ENCODE results near the gene TFDP1.

Gene TFDP1

DNA sequence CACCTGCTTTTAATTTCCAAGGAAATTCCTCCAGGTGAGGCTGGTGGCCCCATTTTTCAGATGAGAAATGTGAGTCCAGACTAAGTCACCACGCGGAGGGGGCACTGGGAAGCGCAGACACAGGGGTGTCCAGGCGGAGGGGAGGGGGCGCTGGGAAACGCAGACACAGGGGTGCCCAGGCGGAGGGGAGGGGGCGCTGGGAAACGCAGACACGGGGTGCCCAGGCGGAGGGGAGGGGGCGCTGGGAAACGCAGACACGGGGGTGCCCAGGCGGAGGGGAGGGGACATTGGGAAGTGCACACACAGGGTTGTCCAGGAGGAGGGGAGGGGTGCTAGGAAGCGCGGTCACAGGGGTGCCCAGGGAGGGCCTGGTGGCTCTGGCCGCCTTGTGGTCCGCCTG, 86.0 kb downstream of the TFDP1 start:
- H3K4me1 Mint-ChIP-seq, result peaks cover 5% of the 10 kb centered on the region
- H3K9me3 Mint-ChIP-seq, result no peaks in the 10 kb centered on the region
- H3K4me3 Mint-ChIP-seq, result no peak overlapping the region
- TF ChIP-seq, protein P1, sequence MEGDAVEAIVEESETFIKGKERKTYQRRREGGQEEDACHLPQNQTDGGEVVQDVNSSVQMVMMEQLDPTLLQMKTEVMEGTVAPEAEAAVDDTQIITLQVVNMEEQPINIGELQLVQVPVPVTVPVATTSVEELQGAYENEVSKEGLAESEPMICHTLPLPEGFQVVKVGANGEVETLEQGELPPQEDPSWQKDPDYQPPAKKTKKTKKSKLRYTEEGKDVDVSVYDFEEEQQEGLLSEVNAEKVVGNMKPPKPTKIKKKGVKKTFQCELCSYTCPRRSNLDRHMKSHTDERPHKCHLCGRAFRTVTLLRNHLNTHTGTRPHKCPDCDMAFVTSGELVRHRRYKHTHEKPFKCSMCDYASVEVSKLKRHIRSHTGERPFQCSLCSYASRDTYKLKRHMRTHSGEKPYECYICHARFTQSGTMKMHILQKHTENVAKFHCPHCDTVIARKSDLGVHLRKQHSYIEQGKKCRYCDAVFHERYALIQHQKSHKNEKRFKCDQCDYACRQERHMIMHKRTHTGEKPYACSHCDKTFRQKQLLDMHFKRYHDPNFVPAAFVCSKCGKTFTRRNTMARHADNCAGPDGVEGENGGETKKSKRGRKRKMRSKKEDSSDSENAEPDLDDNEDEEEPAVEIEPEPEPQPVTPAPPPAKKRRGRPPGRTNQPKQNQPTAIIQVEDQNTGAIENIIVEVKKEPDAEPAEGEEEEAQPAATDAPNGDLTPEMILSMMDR (IDR thresholded peaks at IDR 0.05; ENCODE audit: unreplicated experiment in 3 of 3), result no peak
- H3K27me3 Mint-ChIP-seq (ENCODE audit: low read depth), result peaks cover 10% of the 10 kb centered on the region
- H3K27ac Mint-ChIP-seq, result no peak overlapping the region
- no peaks in the 10 kb centered on the region for H3K36me3 Mint-ChIP-seq (ENCODE audit: low read depth)

DNA sequence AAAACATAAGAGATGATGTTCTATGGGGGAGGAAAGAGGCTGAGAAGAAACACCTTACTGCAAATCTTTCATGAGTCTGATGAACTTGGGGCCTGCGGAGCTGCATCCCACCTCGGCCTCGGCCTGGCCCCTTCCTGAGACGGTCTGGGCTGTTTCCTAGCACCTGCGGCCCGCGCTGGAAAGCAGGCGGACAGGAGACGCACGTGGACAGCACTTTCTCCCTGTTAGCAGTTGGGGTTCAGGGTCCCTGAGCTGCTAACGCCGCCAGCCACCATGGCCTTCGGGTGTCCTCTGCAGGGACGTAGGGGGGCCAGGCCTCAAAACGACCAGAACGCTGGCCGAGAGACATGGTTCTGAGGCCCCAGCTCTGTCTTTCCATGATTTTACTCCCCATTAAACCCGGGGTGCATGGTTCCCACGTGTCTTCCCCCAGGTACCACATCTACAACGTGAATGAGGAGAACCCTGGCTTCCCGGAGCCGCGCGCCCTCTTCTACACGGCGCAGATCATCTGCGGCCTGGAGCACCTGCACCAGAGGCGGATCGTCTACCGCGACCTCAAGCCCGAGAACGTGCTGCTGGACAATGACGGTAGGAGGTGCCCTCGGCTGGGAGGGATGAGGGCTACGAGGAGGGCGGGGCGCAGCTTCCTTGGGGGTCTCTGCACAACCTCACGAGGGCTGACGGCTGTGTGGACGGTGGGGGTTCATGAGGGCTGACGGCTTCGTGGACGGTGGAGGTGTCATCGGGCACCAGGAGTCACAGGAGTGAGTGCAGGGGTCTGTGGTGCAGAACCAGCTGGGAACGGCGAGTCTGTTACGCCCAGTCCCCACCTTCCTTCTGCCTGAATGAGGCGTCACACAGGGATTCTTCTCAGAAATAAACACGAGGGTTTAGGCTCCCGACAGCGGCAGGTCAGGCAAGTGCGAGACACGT, 86.8 kb downstream of the TFDP1 start:
- Mint-ChIP-seq H3K36me3 (ENCODE audit: low read depth) (no peaks in the 10 kb centered on the region), H3K27me3 (ENCODE audit: low read depth) (peaks cover 4% of the 10 kb centered on the region), H3K27ac (no peak overlapping the region), H3K4me1 (peaks cover 5% of the 10 kb centered on the region), H3K4me3 (no peak overlapping the region), H3K9me3 (no peaks in the 10 kb centered on the region)
- TF ChIP-seq, protein P1 (IDR thresholded peaks at IDR 0.05; ENCODE audit: unreplicated experiment in 3 of 3), result no peak

GRCh38 chr13:113672002-113672651, 87.6 kb downstream of the TFDP1 start:
- H3K4me3 Mint-ChIP-seq, result peak overlapping the region in 2 of 3 experiments; percentile 5 to 9
- H3K27ac Mint-ChIP-seq, result peak overlapping the region in 1 of 3 experiments; percentile 7
- peaks cover 5% of the 10 kb centered on the region for H3K4me1 Mint-ChIP-seq
- H3K27me3 Mint-ChIP-seq (ENCODE audit: low read depth), result peaks cover 4% of the 10 kb centered on the region
- no peaks in the 10 kb centered on the region for H3K9me3 Mint-ChIP-seq
- TF ChIP-seq, protein P1 (IDR thresholded peaks at IDR 0.05; ENCODE audit: unreplicated experiment in 3 of 3), result no peak
- H3K36me3 Mint-ChIP-seq (ENCODE audit: low read depth), result no peaks in the 10 kb centered on the region

Measured in nephron (organoid).